ENCODE data around the gene CS.

DNA sequence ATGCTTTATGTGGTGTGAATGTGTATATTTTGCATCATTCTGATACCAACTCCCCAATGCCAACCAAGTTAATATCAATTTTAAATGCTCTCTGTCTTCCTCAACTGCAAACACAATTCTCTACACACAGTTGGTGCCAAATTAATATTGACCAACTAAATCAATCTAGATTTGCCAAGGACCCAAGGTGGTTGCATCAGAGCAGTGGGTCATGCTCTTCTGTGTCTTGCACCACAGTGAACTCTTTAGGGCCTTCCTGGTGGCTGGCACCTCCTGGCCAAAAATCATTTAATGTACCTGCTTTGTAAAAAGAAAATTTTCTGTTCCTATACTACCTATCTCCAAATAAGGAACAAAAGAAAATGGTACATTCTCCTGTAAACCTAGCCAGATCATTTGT, 19.3 kb downstream of the CS start:
- TF ChIP-seq, protein P1, sequence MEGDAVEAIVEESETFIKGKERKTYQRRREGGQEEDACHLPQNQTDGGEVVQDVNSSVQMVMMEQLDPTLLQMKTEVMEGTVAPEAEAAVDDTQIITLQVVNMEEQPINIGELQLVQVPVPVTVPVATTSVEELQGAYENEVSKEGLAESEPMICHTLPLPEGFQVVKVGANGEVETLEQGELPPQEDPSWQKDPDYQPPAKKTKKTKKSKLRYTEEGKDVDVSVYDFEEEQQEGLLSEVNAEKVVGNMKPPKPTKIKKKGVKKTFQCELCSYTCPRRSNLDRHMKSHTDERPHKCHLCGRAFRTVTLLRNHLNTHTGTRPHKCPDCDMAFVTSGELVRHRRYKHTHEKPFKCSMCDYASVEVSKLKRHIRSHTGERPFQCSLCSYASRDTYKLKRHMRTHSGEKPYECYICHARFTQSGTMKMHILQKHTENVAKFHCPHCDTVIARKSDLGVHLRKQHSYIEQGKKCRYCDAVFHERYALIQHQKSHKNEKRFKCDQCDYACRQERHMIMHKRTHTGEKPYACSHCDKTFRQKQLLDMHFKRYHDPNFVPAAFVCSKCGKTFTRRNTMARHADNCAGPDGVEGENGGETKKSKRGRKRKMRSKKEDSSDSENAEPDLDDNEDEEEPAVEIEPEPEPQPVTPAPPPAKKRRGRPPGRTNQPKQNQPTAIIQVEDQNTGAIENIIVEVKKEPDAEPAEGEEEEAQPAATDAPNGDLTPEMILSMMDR (IDR thresholded peaks at IDR 0.05; ENCODE audit: low read depth, low read length, poor library complexity, severe bottlenecking): no peak
- no peak for TF ChIP-seq EZH2phosphoT487 (IDR thresholded peaks at IDR 0.05; ENCODE audit: borderline replicate concordance, low read length)
